Testis (tissue), 2 donors: ENCODE data around the gene IQCF6.
"Not testable (repeated sequence)": the region's sequence is repeated elsewhere in the genome, so short reads cannot be mapped to it uniquely, and the experiment has no call there.

Source experiments
- POLR2A ChIP-seq: fragments of 450-650 bp; IDR thresholded peaks from one replicate; pipeline ENCODE4 v1.6.1; 2017; ENCODE audit warnings: antibody characterized with exemption, mild to moderate bottlenecking, moderate library complexity
- TF ChIP-seq, protein P1 (sequence below), 3 experiments: fragments of 450-650 bp in 2 of 3; fragments of 200-600 bp in 1 of 3; sonication (generic) in 1 of 3; IDR thresholded peaks; one replicate each; pipeline ENCODE4 v1.5.1; 2016 to 2019; ENCODE audit warnings: antibody characterized with exemption in 3 of 3, mild to moderate bottlenecking in 2 of 3, moderate library complexity in 1 of 3

DNA sequence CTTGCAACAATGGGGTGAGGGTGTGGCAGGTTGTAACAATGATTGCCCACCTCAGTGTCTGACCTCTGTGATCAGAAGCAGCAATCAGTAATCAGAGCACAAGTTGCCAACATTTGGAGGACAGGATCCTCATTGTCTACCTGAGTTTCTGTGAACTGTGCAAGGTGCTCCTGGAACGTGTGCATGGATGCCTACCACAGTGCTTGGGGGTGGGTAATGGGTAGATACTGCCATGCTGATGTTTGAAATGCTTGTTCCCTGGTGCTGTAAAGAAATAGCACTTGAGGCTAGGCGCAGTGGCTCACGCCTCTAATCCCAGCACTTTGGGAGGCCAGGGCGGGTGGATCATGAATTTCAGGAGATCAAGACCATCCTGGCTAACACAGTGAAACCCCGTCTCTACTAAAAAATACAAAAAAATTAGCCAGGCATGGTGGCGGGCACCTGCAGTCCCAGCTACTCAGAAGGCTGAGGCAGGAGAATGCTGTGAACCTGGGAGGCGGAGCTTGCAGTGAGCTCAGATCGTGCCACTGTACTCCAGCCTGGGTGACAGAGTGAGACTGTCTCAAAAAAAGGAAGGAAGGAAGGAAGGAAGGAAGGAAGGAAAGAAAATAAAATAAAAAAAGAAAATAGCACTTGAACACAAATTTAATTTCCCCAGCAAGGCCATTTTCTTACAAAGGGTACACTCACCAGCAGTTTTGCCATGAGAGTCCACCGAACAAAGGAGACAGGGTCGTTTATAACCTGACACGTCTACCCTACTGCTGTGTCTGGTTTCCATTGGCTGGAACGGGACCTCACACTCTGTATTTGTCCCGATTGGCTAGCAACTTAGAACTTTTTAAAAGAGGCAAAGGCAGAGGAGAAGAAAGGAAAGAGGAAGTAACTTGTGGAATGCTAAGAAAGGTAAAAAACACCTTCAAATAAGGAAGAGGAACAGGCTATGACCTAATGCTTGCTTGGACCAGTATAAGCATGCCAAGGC, 25.0 kb downstream of the IQCF6 start:
- not testable (repeated sequence) for TF ChIP-seq POLR2A
- TF ChIP-seq, protein P1, sequence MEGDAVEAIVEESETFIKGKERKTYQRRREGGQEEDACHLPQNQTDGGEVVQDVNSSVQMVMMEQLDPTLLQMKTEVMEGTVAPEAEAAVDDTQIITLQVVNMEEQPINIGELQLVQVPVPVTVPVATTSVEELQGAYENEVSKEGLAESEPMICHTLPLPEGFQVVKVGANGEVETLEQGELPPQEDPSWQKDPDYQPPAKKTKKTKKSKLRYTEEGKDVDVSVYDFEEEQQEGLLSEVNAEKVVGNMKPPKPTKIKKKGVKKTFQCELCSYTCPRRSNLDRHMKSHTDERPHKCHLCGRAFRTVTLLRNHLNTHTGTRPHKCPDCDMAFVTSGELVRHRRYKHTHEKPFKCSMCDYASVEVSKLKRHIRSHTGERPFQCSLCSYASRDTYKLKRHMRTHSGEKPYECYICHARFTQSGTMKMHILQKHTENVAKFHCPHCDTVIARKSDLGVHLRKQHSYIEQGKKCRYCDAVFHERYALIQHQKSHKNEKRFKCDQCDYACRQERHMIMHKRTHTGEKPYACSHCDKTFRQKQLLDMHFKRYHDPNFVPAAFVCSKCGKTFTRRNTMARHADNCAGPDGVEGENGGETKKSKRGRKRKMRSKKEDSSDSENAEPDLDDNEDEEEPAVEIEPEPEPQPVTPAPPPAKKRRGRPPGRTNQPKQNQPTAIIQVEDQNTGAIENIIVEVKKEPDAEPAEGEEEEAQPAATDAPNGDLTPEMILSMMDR (IDR thresholded peaks at IDR 0.05) = not testable (repeated sequence)
